Tibial nerve (tissue), 4 donors: ENCODE results near the gene TIMM13. TPM values are rescaled to one million over a fixed set of nuclear protein-coding genes. Genes with fewer than 3 reads are reported as not detected.

Experiments used
- DNase-seq, 2 donors: peaks; one replicate each; pipeline ENCODE4 v3.0.0-alpha.2; 2019; ENCODE audit warnings: low spot score in 2 of 2
- H3K27ac ChIP-seq, 4 donors: fragments of 200-600 bp; sonication (generic) in 3 of 4; one replicate each; pipeline ENCODE4 v1.5.1; 2017 to 2019; ENCODE audit warnings: mild to moderate bottlenecking in 1 of 4
- H3K27me3 ChIP-seq, 2 donors: fragments of 200-600 bp; sonication (generic) in 1 of 2; one replicate each; pipeline versions ENCODE4 v1.5.1 to v1.6.0; 2017 to 2019
- H3K36me3 ChIP-seq, 3 donors: fragments of 200-600 bp; sonication (generic); one replicate each; pipeline ENCODE4 v1.5.1; 2018 to 2019
- H3K4me1 ChIP-seq, 4 donors: fragments of 200-600 bp; sonication (generic) in 3 of 4; one replicate each; pipeline ENCODE4 v1.5.1; 2017 to 2019
- H3K4me3 ChIP-seq, 4 donors: fragments of 200-600 bp; sonication (generic) in 3 of 4; one replicate each; pipeline ENCODE4 v1.5.1; 2017 to 2019; ENCODE audit warnings: mild to moderate bottlenecking in 1 of 4, moderate library complexity in 1 of 4
- H3K9me3 ChIP-seq, 4 donors: fragments of 200-600 bp; sonication (generic) in 3 of 4; one replicate each; pipeline ENCODE4 v1.5.1; 2017 to 2019
- CTCF ChIP-seq, 5 experiments: fragments of 200-600 bp in 3 of 5; fragments of 450-650 bp in 2 of 5; sonication (generic) in 3 of 5; IDR thresholded peaks; one replicate each; pipeline ENCODE4 v1.5.1; 2016 to 2019; ENCODE audit warnings: antibody characterized with exemption in 5 of 5, mild to moderate bottlenecking in 3 of 5, moderate library complexity in 2 of 5
- EP300 ChIP-seq, 2 donors: sonication (generic); formaldehyde crosslinking; IDR thresholded peaks; one replicate each; pipeline ENCODE4 v1.6.1; 2017; ENCODE audit warnings: antibody characterized with exemption in 2 of 2, mild to moderate bottlenecking in 1 of 2
- POLR2A ChIP-seq, 2 donors: fragments of 450-650 bp; IDR thresholded peaks; one replicate each; pipeline ENCODE4 v1.6.1; 2017; ENCODE audit warnings: antibody characterized with exemption in 2 of 2, mild to moderate bottlenecking in 2 of 2, moderate library complexity in 2 of 2
- WGBS, 2 donors: methylation state at CpG; one replicate each; pipeline ENCODE4 v1.1.5; 2018; 5-methylcytosine and 5-hydroxymethylcytosine counted together
- total RNA-seq, 4 donors: library from RNA; depleted of rRNA; stranded (reverse); fragments of >200 nt; gene quantifications; one replicate each; pipeline ENCODE4 v1.1.0, GENCODE V29; 2016

Gene TIMM13
- total RNA-seq, 4 donors from 2014 or later: 28.8 to 48.9 (median 32.3) TPM

GRCh38 chr19:2376784-2377519, 50.4 kb downstream of the TIMM13 start:
- H3K27ac ChIP-seq: no peak overlapping the region
- TF ChIP-seq CTCF (IDR thresholded peaks at IDR 0.05) (no peak), EP300 (IDR thresholded peaks at IDR 0.05) (no peak), POLR2A (IDR thresholded peaks at IDR 0.05) (no peak)
- H3K9me3 ChIP-seq: peaks cover 0 to 18% (median 0%) of the 10 kb centered on the region in 4 donors
- H3K27me3 ChIP-seq: peaks cover 0 to 13% of the 10 kb centered on the region in 2 donors
- no peak for DNase-seq
- peaks cover 0 to 6% (median 0%) of the 10 kb centered on the region in 4 donors for H3K4me1 ChIP-seq
- no peak overlapping the region for H3K4me3 ChIP-seq
- 56 to 65% methylated on average over 15 of the region's 15 CpGs for WGBS, 2 donors
- H3K36me3 ChIP-seq: no peaks in the 10 kb centered on the region

Other genes starting within 250 kb of the TIMM13 start
- gene PLEKHJ1, start 191.3 kb downstream of the TIMM13 start, total RNA-seq: 10 to 100 TPM; 37.3 to 67.5 (median 51.2) TPM
- 10 to 100 TPM; 21.4 to 84.0 (median 51.8) TPM for gene SF3A2, start 190.8 kb downstream of the TIMM13 start, total RNA-seq
- 1 to 10 TPM in 2 of 4 donors, under 1 TPM in 1, not detected in 1; 0.59 to 5.4 (median 2.1) TPM for gene AMH, start 178.3 kb downstream of the TIMM13 start, total RNA-seq
- gene JSRP1, start 171.2 kb downstream of the TIMM13 start, total RNA-seq: not detected
- gene PEAK3, start 145.4 kb downstream of the TIMM13 start, total RNA-seq: 1 to 10 TPM in 2 of 4 donors, under 1 TPM in 2; 0.42 to 4.2 (median 2.2) TPM
- under 1 TPM in 1 of 4 donors, not detected in 3; 0.39 TPM for gene LINGO3, start 119.4 kb downstream of the TIMM13 start, total RNA-seq
- 100 to 1,000 TPM in 2 of 4 donors, 10 to 100 TPM in 2; 54.1 to 167 (median 87.7) TPM for gene LSM7, start 99.0 kb downstream of the TIMM13 start, total RNA-seq
- gene SPPL2B, start 98.9 kb downstream of the TIMM13 start, total RNA-seq: 10 to 100 TPM; 51.1 to 97.2 (median 77.7) TPM
- gene TMPRSS9, start 67.3 kb downstream of the TIMM13 start, total RNA-seq: not detected
- 10 to 100 TPM; 15.3 to 53.1 (median 25.9) TPM for gene LMNB2, start 29.4 kb upstream of the TIMM13 start, total RNA-seq
- gene GADD45B, start 48.5 kb upstream of the TIMM13 start, total RNA-seq: 100 to 1,000 TPM; 230 to 440 (median 337) TPM